NCI-H1694 (cell line): ENCODE data around the gene RANBP17.

Experiments used
- DNase-seq: peaks from one replicate; lab custom pipeline; 2025; lab: John Stamatoyannopoulos, UW

RANBP17 gene

GRCh38 chr5:171317230-171317629, 455.4 kb downstream of the RANBP17 start:
- DNase-seq: no peak

- no peak for DNase-seq
These were observed 456.2 kb downstream of the RANBP17 start for GRCh38 chr5:171318026-171318425.

- no peak for DNase-seq
These were observed 459.6 kb downstream of the RANBP17 start for GRCh38 chr5:171321447-171321846.

GRCh38 chr5:171322527-171322926, 460.7 kb downstream of the RANBP17 start:
- no peak for DNase-seq

GRCh38 chr5:171323007-171323406, 461.2 kb downstream of the RANBP17 start:
- no peak for DNase-seq

- DNase-seq: no peak
These were observed 462.2 kb downstream of the RANBP17 start for GRCh38 chr5:171323806-171324632.

- DNase-seq: no peak
These were observed 468.2 kb downstream of the RANBP17 start for GRCh38 chr5:171330021-171330420.

GRCh38 chr5:171335616-171336015, 473.8 kb downstream of the RANBP17 start:
- DNase-seq: no peak

- peak; percentile 11 for DNase-seq
These were observed 474.8 kb downstream of the RANBP17 start for GRCh38 chr5:171336521-171337209.

GRCh38 chr5:171337210-171337569, 475.4 kb downstream of the RANBP17 start:
- no peak for DNase-seq

GRCh38 chr5:171340042-171340441, 478.2 kb downstream of the RANBP17 start:
- DNase-seq: no peak

- no peak for DNase-seq
These were observed 478.7 kb downstream of the RANBP17 start for GRCh38 chr5:171340491-171340890.

- DNase-seq: peak; percentile 71
These were observed 480.7 kb downstream of the RANBP17 start for GRCh38 chr5:171342362-171343111.

GRCh38 chr5:171344936-171345608, 483.3 kb downstream of the RANBP17 start:
- no peak for DNase-seq
